CD4-positive, alpha-beta T cell treated with Interleukin-10 for 1 hour (primary cell): ENCODE data around the gene MCM5.

Experiments
- DNase-seq: peaks from one replicate; pipeline ENCODE4 v3.0.0-alpha.2; 2020

Gene MCM5

DNA sequence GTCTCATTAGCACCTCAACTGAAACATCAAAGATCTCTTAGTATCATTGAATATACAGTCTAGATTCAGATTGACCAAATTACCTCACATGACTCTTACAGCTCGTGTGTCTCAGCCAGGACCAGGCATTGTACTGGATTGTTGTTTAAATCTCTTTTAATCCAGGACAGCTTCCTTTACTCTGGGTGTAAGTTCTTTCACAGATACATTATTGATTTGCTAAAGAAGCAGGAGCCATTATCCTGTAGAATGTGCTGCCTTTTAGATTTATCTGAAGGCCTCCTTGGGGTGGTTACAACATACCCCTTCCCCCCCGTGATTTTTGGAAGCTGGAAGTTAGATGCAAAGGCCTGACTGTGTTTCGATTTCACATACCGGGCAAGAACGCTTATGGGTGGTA is 4.2 kb downstream of the MCM5 start:
- no peak for DNase-seq

DNA sequence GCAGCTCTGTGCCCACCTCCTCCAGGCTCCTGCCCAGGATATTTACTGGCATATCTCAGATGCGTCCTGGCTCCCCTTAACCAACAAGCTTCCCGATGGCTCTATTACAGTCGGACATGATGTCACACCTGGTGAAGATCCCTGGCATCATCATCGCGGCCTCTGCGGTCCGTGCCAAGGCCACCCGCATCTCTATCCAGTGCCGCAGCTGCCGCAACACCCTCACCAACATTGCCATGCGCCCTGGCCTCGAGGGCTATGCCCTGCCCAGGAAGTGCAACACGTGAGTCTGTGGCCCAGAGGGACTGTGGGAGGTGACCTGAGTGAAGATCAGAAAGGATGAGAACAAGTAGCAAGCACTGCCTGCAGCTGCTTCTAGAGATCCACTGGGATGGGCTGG is 6.5 kb downstream of the MCM5 start:
- no peak for DNase-seq

DNA sequence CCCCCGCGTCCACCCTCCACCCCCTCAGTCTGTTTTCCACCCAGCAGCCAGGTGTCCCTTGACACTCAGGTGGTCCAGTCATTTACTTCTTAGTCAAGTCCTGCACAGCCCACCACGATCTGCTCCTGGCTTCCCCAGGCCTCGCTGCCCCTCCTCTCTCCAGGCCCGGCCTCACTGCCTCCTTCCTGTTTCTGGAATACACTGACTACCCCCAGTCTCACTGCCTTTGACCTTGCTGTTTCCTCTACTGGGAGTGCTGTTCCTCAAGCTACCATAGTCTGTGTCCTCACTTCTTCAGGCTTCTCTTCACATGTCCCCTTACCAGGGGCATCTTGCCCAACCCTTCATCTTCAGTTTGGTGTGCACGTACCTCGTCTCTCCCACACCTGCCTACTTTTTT is 7.4 kb downstream of the MCM5 start:
- DNase-seq = no peak

- peak; percentile 32 for DNase-seq
Observed at GRCh38 chr22:35409783-35410662, 10.1 kb downstream of the MCM5 start.

GRCh38 chr22:35410663-35411034 is 10.7 kb downstream of the MCM5 start:
- no peak for DNase-seq

DNA sequence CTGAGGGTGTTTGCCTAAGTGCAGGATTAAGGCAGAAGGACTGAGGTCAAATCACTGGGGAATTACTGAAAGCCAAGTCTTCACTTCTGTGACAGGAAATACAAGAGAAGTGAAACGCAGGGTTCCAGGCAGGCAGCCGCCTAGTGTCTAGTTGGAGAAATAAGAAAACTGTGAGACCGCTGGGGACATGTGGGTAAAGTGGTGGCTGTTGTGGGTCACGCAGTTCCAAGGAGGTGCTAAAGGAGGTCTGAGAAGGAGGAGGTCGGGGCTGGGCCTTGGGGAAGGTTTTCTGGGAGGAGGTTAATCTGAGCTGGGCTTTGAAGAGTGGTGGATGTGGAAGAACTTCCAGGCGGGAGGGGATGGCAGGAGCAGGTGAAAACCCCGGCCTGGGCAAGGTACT is 11.2 kb downstream of the MCM5 start:
- peak; percentile 18 for DNase-seq

DNA sequence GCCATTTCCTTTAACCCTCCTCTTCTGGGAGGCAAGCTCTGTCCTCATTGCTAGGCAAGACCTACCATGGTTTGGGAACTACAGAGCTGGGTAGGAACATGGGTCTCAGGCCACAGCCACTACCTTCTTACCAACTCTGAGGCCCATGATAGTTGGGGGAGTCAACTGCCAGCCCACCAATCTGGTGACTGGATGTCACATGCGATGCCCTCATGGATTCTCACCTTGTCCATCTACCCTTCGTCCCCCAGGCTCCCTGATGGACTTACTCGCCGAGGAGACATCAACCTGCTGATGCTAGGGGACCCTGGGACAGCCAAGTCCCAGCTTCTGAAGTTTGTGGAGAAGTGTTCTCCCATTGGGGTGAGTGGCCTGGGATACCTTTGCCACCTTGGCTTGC is 13.7 kb downstream of the MCM5 start:
- no peak for DNase-seq

DNA sequence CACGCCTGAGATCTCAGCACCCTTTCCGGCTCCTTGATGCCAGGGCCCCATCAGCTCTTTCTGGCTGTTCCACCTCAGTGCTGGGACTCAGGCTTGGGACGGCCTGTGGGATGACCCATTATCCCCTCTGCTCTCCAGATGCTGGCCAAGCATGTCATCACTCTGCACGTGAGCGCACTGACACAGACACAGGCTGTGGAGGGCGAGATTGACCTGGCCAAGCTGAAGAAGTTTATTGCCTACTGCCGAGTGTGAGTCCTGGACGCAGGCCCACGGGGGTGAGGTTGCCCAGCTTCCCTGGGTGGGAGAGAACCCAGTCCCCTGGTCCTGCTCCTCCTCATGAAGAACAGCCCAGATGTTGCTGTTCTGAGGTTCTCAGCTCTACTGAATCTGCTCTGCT is 17.7 kb downstream of the MCM5 start:
- no peak for DNase-seq

GRCh38 chr22:35418088-35418487 is 18.1 kb downstream of the MCM5 start:
- DNase-seq = no peak

DNA sequence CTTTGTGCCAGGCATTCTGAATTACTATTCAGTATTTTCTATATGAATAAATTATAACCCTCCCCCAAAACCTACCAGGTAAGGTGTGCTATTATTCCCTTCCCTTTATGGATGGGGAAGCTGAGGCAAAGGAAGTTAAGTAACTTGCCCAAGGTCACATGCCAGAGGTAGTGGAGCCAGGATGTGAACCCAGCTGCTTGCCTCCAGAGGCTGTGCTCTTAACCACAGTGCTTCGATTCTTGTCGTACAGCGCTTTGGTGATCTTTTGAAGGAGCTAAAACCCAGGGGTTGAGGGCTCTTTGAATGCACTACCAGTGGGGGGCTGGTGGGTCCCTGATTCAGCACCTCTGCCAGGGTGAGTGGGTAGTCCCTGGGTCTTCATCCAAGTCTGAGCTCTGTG is 18.8 kb downstream of the MCM5 start:
- DNase-seq = no peak

DNA sequence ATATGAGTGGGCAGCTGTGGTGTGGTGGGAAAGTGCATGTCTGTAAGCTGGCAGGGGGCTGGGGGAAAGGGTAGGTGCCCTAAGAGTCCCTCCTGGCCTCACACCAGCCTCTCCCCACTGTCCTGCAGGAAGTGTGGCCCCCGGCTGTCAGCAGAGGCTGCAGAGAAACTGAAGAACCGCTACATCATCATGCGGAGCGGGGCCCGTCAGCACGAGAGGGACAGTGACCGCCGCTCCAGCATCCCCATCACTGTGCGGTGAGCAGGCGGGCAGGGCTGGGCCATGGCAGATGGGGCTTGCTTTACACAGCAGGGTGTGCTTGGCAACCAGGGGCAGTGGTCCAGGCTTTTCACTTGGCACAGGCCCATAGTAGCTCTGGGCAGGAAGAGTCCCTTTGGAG is 19.8 kb downstream of the MCM5 start:
- no peak for DNase-seq

- DNase-seq = no peak
Observed at GRCh38 chr22:35421121-35421520, 21.2 kb downstream of the MCM5 start.

- DNase-seq = no peak
Observed at GRCh38 chr22:35422145-35422544, 22.2 kb downstream of the MCM5 start.

GRCh38 chr22:35422936-35423335 is 23.0 kb downstream of the MCM5 start:
- DNase-seq = no peak

GRCh38 chr22:35424081-35424480 is 24.1 kb downstream of the MCM5 start:
- no peak for DNase-seq

- DNase-seq = no peak
Observed at GRCh38 chr22:35424761-35425160, 24.8 kb downstream of the MCM5 start.

- no peak for DNase-seq
Observed at GRCh38 chr22:35425546-35425945, 25.6 kb downstream of the MCM5 start.

DNA sequence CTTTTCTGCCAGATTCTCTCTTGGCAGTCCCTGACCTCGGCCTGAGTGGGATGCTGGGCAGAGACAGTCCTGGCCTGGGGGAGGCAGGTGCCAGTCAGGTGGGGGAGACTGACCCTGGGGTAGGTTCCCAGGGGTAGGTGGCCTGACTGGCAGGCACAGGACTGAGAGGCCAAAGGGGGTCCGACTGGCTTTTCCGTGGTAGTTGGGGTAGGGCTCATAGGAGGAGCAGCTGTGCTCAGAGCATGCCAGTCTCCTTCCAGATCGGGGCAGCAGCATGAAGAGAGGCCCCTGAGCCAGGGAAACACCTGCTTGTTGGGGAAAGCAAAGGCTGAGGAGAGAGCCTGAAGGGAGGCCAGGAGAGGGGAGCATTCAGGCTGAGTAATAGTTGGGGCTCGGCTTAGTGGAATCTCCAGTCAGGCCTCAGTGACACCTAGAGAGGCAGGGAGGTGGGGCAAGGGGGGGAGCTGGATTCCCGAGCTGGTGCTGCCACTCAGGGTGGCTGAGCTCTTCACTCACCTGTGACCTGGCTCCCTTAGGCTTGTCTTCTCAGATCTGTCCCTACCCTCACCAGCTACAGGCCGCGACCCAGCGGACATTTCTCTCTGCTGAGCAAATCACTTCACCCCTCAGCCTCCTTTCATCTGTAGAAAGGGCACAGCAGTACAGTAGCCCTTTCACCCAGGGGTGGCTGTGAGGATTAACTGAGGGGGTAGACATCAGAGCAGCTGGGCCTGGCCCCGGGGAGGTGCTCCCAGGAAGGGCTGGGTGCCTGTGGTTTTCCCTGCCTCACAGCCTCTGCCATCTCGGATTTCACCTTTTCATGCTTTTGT is 26.2 kb downstream of the MCM5 start:
- no peak for DNase-seq

GRCh38 chr22:35426801-35427140 is 26.8 kb downstream of the MCM5 start:
- no peak for DNase-seq

- peak; percentile 63 for DNase-seq
Observed at GRCh38 chr22:35430897-35431322, 31.0 kb downstream of the MCM5 start.

- DNase-seq = no peak
Observed at GRCh38 chr22:35431483-35432227, 31.7 kb downstream of the MCM5 start.

DNA sequence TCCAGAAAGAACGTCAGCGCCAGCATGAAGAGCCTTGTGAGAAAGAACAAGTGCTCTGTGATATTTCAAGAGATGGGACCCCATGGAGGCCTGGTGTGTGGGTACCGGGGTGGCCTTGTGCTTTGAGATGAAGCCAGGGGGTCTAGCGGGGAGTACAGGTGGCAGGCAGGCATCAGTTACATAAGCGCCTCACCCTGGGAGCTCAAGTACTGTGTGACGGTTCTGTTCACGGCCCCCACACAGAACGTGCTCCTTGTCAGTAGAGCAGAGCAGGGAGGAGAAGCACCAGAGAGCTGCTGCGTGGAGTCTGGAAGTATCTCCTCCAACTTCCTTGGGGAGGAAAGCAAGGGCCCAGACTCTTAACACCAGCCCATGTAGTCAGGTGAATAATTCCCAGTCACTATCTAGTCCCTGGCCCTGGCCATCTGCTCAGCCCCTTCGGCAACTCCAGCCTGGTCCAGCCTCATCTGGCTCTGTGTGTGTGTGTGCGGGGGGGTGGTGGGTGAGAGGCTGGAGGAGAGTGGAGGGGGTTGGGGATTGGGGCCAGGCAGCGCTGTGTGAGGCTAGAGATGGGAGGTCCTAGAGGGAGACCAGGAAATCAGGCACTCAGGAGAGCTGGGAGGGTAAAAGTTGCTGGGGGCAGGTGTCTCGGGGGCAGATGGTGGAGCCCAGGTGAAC is 32.4 kb downstream of the MCM5 start:
- no peak for DNase-seq
